ENCODE measurements around the gene ITGB1. TPM values are rescaled to one million over a fixed set of nuclear protein-coding genes. Genes with fewer than 3 reads are reported as not detected.
"Not testable (repeated sequence)": the region's sequence is repeated elsewhere in the genome, so short reads cannot be mapped to it uniquely, and the experiment has no call there.

The ITGB1 gene
- total RNA-seq, 2 donors from 2014 or later: 101 to 119 TPM

DNA sequence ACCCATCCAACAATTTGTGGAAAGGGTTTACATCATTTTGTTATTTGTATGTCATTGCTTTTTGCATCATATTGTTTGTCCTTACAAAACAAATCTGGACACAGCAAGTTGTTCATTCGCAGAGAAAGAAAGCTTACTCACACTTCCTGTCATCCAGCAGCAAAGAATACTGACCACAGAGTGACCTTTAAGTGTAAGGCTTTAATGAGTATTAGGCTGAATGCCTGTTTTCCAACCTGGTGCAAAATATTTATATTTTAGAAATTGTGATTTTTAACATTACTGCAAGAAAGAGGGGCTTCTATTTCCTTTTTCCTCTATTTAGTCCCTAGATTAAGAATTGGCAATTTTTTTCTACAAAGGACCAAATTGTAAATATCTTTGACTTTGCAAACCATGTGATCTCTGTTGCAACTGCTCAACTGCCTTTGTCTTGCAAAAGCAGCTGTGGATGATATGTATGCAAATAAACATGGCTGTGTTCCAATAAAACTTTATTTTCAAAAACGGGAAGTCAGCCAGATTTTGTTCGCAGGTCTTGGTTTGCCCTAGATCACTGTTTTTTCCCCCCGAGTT, 27.8 kb upstream of the ITGB1 start:
- Mint-ChIP-seq H3K9me3 (no peaks in the 10 kb centered on the region), H3K4me1 (ENCODE audit: low read depth in 2 of 2) (peaks cover 35 to 39% of the 10 kb centered on the region in 2 donors), H3K27me3 (no peaks in the 10 kb centered on the region), H3K27ac (no peak overlapping the region), H3K36me3 (no peaks in the 10 kb centered on the region), H3K4me3 (no peak overlapping the region)
- DNase-seq (ENCODE audit: low spot score) (no peak), ATAC-seq (no peak)

DNA sequence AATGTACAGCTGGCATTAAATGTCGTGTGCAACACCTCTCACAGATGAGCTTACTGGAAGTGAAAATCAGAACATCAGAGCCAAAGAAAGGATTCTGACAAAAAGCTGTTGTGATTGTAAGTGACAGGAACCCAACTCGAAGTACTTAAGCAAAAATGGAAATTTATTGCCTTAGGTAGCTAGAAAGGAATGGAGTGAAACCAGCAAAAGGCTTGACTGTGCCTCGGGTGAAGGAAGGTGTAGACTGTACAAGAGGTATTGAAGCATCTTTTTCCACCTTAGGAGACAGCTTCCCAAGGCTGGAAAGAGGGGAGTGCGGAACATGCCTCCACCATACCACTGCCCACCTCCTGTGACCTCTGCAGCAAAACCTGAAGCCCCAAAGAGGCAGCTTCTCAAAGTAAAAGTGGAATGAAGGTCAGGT, 27.3 kb upstream of the ITGB1 start:
- Mint-ChIP-seq H3K9me3 (no peaks in the 10 kb centered on the region), H3K36me3 (no peaks in the 10 kb centered on the region), H3K27ac (no peak overlapping the region), H3K4me1 (ENCODE audit: low read depth in 2 of 2) (peaks cover 40 to 44% of the 10 kb centered on the region in 2 donors), H3K27me3 (no peaks in the 10 kb centered on the region), H3K4me3 (no peak overlapping the region)
- DNase-seq (ENCODE audit: low spot score) (no peak), ATAC-seq (no peak)

DNA sequence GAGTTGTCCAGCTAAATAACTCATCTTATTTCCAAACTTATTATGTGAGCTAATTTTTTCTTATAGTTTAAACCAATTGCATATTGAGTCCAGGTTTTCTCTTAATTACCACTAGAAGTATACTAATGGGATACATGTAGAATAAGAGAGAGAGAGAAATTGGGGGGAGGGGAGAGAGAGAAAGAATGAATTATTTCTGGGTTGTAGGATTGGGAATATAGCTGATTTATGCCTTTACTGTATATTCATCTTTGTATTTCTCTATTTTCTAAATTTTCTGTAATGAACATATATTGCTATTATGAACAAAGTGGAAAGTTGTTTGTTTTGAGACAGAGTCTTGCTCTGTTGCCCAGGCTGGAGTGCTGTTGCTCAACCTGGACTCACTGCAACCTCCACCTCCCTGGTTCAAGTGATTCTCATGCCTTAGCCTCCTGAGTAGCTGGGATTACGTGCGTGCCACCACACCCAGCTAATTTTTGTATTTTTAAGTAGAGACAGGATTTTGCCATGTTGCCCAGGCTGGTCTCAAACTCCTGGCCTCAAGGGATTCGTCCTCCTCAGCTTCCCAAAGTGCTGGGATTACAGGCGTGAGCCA, 26.1 kb upstream of the ITGB1 start:
- H3K27me3 Mint-ChIP-seq: no peaks in the 10 kb centered on the region

DNA sequence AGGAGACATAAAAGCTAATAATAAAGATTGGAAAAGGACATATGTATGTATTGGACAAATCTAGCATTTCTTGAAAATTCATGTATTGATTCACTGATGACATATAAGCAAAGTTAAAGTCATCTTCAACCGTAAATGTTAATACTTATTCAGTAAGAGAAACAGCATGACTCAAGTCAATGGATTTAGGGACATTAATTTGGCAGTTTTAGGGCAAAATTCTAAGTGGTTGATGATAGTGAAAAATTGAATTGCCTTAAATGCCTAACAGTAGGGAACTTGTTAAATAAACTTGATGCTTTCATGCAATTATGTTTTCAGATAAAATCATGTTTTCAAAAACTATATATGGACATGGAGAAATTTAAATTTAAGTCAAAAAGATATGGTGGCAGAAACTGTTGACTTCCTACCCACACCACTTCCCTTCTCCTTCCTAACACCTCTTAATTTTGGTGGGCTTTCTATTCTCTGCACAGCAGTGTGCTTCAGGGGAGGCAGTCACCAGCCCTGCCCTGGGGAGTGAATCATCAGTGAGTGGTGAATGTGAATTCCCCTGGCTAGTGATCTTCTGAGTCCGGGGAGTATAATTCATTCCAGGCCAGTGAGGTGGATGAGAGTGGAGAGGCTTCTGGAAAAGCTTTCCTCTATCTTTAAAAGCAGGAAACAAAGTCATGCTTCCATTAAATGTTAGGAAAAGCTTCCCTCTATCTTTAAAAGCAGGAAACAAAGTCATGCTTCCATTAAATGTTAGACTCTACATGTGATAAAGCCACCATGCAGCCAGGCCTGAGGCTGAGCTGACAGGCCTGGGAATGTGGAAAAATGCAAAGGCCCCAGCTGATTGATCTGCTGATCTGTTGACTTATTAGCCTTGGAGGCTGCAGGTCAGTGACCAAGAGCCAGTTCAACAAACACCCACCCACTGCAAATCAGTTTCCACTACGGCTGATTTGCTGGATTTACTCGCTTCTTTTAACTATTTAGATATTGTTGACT, 25.2 kb upstream of the ITGB1 start:
- H3K27ac Mint-ChIP-seq: peak overlapping the region; percentile 95 to 97
- peak overlapping the region; percentile 91 for H3K4me3 Mint-ChIP-seq
- no peaks in the 10 kb centered on the region for H3K36me3 Mint-ChIP-seq

More for the DNA sequence above, 26.1 kb upstream of the ITGB1 start:
- peak overlapping the region; percentile 39 for H3K4me3 Mint-ChIP-seq
- no peaks in the 10 kb centered on the region for H3K36me3 Mint-ChIP-seq
- ATAC-seq: no peak
- no peak for DNase-seq (ENCODE audit: low spot score)
- peaks cover 42 to 43% of the 10 kb centered on the region in 2 donors for H3K4me1 Mint-ChIP-seq (ENCODE audit: low read depth in 2 of 2)
- peak overlapping the region; percentile 95 to 97 for H3K27ac Mint-ChIP-seq
- H3K9me3 Mint-ChIP-seq: no peaks in the 10 kb centered on the region

DNA sequence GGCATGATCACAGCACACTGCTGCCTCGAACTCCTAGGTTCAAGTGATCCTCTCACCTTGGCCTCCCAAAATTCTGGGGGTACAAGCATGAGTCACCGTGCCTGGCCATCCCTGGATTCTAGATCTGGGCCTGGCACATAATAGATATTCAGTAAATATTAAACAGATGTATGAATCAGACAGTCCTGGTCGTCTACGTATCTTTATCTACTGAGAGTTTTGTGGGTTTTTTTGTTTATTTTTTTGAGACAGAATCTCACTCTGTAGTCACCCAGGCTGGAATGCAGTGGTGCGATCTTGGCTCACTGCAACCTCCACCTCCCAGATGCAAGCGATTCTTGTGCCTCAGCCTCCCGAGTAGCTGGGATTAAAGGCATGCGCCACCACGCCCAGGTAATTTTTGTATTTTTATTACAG, 24.3 kb upstream of the ITGB1 start:
- ATAC-seq: no peak
- Mint-ChIP-seq H3K4me3 (peak overlapping the region; percentile 91), H3K27me3 (no peaks in the 10 kb centered on the region), H3K9me3 (no peaks in the 10 kb centered on the region), H3K27ac (peak overlapping the region; percentile 95 to 97), H3K4me1 (ENCODE audit: low read depth in 2 of 2) (peaks cover 42 to 43% of the 10 kb centered on the region in 2 donors), H3K36me3 (no peaks in the 10 kb centered on the region)
- DNase-seq (ENCODE audit: low spot score): no peak

More for the DNA sequence above, 25.2 kb upstream of the ITGB1 start:
- Mint-ChIP-seq H3K9me3 (no peaks in the 10 kb centered on the region), H3K27me3 (no peaks in the 10 kb centered on the region), H3K4me1 (ENCODE audit: low read depth in 2 of 2) (peaks cover 42 to 43% of the 10 kb centered on the region in 2 donors)
- DNase-seq (ENCODE audit: low spot score): peak; percentile 72
- peak; percentile 76 to 83 for ATAC-seq

DNA sequence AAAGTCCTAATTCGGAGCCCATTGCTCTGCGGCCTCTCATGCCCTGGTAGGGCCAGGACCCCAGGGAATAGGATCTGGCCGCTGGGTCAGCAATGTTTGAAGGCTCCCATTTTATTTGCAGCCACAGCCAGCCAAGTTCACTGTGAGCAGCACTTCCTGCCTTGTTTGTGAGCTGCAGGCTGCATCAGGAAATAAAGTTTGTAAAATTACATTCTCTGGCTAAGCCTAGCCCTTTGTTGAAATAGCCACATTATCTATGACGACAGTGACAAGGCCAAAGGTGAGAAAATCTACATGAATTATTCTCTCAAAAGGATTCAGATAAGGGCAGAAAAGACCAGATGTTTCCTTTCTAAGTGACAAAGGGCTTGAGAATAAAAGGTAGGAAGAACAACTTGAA, 23.7 kb upstream of the ITGB1 start:
- no peak for ATAC-seq
- Mint-ChIP-seq H3K4me1 (ENCODE audit: low read depth in 2 of 2) (peaks cover 42 to 43% of the 10 kb centered on the region in 2 donors), H3K27ac (peak overlapping the region; percentile 95 to 97), H3K36me3 (no peaks in the 10 kb centered on the region), H3K9me3 (no peaks in the 10 kb centered on the region), H3K27me3 (no peaks in the 10 kb centered on the region), H3K4me3 (peak overlapping the region; percentile 91)
- peak; percentile 62 for DNase-seq (ENCODE audit: low spot score)

DNA sequence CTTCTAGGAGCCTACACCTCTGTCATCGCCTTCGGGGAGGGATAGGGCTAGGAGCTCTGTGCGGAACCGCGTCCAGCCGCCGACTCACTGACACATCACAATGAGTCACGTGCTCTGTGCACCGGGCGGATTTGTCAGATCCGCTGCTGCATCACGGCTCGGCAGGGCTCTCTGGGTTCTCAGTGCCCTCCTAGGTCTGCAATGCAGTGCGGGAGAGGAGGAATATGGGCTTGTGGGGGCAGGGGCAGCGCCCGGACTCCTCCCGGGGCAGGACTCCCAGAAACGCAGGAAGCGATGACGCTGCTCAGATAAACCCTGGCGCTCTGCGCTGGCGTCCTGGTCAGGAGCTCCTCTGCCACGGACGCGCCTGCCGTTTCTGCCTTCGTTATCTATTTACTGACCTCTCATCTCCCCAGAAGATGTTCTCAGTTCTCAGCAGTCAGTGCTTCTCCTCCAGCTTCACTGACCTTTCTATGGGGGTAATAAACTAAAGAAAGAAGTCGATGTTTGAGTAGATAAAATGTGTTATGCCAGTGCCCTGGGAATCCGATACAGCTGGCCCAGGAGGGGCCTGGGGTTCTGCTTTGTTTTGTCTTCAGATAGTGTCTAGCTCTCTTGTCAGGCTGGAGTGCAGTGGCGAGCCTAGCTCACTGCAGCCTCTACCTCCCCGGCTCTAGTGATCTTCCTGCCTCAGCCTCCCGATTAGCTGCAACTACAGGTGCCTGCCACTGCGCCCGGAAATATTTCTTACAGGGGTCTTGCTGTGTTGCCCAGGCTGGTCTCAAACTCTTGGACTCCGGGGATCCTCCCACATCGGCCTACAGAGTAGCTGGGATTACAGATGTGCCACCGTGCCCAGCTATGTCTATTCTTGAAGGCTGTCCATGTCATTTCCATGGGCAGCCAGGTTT, 22.8 kb upstream of the ITGB1 start:
- peak; percentile 97 for ATAC-seq
- no peaks in the 10 kb centered on the region for H3K9me3 Mint-ChIP-seq
- H3K27me3 Mint-ChIP-seq: no peaks in the 10 kb centered on the region
- H3K4me1 Mint-ChIP-seq (ENCODE audit: low read depth in 2 of 2): peaks cover 42 to 43% of the 10 kb centered on the region in 2 donors
- H3K4me3 Mint-ChIP-seq: peak overlapping the region; percentile 91
- peak overlapping the region; percentile 95 to 97 for H3K27ac Mint-ChIP-seq
- DNase-seq (ENCODE audit: low spot score): peak; percentile 86
- no peaks in the 10 kb centered on the region for H3K36me3 Mint-ChIP-seq

DNA sequence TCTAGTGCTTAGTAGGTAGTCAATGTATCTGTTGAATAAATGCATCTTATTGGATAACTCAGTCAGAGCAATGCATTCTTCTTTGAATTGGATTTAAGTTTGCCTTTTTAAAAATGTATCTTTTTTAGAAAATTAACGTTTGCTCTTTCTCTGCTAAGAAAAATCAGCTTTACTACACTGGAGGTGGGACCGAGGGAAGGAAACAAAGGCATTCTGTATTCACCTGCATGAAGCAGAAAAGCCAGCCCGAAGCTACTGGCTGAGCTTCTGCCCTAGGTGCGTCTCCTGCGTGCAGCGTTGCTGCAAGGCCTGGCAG, 22.2 kb upstream of the ITGB1 start:
- Mint-ChIP-seq H3K27me3 (no peaks in the 10 kb centered on the region), H3K9me3 (no peaks in the 10 kb centered on the region), H3K4me3 (peak overlapping the region; percentile 91), H3K4me1 (ENCODE audit: low read depth in 2 of 2) (peaks cover 36 to 40% of the 10 kb centered on the region in 2 donors), H3K27ac (peak overlapping the region; percentile 95 to 97), H3K36me3 (no peaks in the 10 kb centered on the region)
- ATAC-seq (no peak), DNase-seq (ENCODE audit: low spot score) (no peak)

DNA sequence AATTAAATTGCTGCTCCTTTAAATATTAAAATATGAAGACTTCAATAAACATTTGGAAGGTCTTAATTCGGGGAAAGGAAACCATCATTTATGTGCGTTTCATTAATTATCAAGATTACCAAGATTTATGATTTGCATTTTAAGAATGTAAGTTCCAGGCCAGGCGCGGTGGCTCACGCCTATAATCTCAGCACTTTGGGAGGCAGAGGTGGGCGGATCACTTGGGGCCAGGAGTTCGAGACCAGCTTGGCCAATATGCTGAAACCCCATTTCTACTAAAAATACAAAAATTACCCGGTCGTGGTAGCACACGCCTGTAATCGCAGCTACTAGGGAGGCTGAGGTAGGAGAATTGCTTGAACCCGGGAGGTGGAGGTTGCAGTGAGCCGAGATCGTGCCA, 21.7 kb upstream of the ITGB1 start:
- not testable (repeated sequence) for ATAC-seq; H3K27me3 Mint-ChIP-seq; H3K9me3 Mint-ChIP-seq; DNase-seq (ENCODE audit: low spot score); H3K27ac Mint-ChIP-seq; H3K36me3 Mint-ChIP-seq
- peak overlapping the region; percentile 10 for H3K4me3 Mint-ChIP-seq
- H3K4me1 Mint-ChIP-seq (ENCODE audit: low read depth in 2 of 2): peaks cover 34 to 38% of the 10 kb centered on the region in 2 donors

DNA sequence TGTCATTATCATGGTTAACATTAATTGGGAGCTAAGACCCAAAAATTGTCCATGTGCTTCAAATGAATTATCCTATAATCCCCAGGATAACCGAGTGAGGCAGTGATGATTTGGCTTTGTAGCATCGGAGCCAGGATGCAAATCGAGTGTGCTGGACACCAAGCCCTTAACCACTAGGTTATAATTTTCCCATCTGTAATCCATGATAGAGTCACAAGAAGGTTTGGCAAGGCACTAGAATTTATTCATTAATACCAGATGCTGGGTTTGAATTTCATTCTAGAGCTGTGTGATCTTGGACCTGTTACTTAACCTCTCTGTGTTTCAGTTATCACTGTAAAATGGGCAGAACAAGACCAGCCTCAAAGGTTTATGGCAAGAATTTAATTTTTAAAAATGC, 21.0 kb upstream of the ITGB1 start:
- Mint-ChIP-seq H3K27ac (no peak overlapping the region), H3K36me3 (no peaks in the 10 kb centered on the region), H3K4me3 (no peak overlapping the region), H3K4me1 (ENCODE audit: low read depth in 2 of 2) (peaks cover 31 to 37% of the 10 kb centered on the region in 2 donors), H3K9me3 (no peaks in the 10 kb centered on the region), H3K27me3 (no peaks in the 10 kb centered on the region)
- DNase-seq (ENCODE audit: low spot score) (no peak), ATAC-seq (no peak)

DNA sequence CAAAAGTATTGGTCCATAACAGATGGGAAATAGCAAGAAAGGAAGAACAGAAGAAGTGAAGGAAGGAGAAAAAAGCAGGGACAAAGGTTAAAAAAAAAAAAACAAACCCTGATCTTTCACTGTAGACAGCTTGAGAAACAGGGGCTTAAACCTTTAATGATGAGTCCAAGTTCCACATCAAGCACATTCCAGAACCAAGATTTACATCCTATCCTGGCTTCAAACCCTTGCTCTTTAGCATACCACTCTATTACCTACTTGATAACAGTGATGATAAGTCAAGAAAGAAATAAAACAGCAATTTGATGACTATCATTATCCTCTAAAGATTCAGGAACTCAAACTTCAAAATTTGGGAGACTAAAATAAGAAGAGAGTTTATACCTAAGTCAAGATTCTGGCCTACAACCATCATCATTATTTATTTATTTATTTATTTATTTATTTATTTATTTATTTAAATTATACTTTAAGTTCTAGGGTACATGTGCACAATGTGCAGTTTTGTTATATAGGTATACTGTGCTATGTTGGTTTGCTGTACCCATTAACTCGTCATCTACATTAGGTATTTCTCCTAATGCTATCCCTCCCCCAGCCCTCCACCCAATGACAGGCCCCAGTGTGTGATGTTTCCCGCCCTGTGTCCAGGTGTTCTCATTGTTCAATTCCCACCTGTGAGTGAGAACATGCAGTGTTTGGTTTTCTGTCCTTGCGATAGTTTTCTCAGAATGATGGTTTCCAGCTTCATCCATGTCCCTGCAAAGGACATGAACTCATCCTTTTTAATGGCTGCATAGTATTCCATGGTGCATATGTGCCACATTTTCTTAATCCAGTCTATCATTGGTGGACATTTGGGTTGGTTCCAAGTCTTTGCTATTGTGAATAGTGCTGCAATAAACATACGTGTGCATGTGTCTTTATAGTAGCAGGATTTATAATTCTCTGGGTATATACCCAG, 20.1 kb upstream of the ITGB1 start:
- H3K27me3 Mint-ChIP-seq; H3K9me3 Mint-ChIP-seq; H3K4me3 Mint-ChIP-seq; DNase-seq (ENCODE audit: low spot score); ATAC-seq; H3K27ac Mint-ChIP-seq; H3K36me3 Mint-ChIP-seq: not testable (repeated sequence)
- peaks cover 24 to 28% of the 10 kb centered on the region in 2 donors for H3K4me1 Mint-ChIP-seq (ENCODE audit: low read depth in 2 of 2)

DNA sequence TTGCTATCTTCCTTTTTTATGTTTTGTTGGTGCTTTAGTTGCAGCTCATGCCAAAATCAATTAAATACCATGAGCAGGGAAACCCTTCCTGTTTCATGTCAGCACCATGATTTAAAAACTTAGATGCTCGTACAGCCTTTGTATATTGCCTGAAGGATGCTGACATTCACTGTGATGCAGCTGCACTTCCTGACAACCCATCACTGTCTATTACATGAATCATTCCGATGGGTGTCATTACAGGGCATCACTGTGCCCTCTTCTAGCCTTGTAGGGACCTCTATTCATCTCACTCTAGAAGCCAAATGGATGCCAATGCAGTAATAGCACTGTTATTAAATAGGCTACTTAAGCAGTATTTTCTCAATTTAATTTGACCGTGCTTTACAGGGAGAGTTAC, 18.3 kb upstream of the ITGB1 start:
- Mint-ChIP-seq H3K36me3 (no peaks in the 10 kb centered on the region), H3K4me1 (ENCODE audit: low read depth in 2 of 2) (peaks cover 12 to 24% of the 10 kb centered on the region in 2 donors), H3K27ac (no peak overlapping the region), H3K27me3 (no peaks in the 10 kb centered on the region), H3K9me3 (no peaks in the 10 kb centered on the region), H3K4me3 (no peak overlapping the region)
- ATAC-seq (no peak), DNase-seq (ENCODE audit: low spot score) (no peak)
